C4-2B (cell line): Measurements from ENCODE around the gene XIRP2.

Source experiments
- CTCF ChIP-seq: fragments of 450-650 bp; conservative IDR thresholded peaks from 2 replicates; pipeline ENCODE4 v1.5.1; 2017; ENCODE audit warnings: mild to moderate bottlenecking
- ZFX ChIP-seq: fragments of 450-650 bp; IDR thresholded peaks from 2 replicates; pipeline ENCODE4 v1.6.1; 2017

GRCh38 chr2:166926657-166927056 lies 38.4 kb downstream of the XIRP2 start:
- TF ChIP-seq CTCF: no peak
- no peak for TF ChIP-seq ZFX
